K562 (cell line): ENCODE measurements around the gene SVEP1. TPM values are rescaled to one million over a fixed set of nuclear protein-coding genes. Genes with fewer than 3 reads are reported as not detected.

Experiments
- ATAC-seq: fragments of 200-7000 bp; cut with Tn5 transposase; 3 replicates; pipeline ENCODE4 v1.9.1; 2020; ENCODE audit warnings: moderate library complexity
- BruUV-seq: library from RNA; stranded (reverse); fragments of 400-500 nt; replicated peaks from 2 replicates; lab custom pipeline; 2021; lab: Mats Ljungman, UMichigan
- CTCF ChIA-PET: fragments of 300-600 bp; formaldehyde crosslinking; extraction: SDS; loops from one replicate; lab custom pipeline; 2021; ENCODE audit warnings: low intra/inter-chr PET ratio; lab: Yijun Ruan, JAX
- POLR2A ChIA-PET: fragments of 300-600, 350-650 bp; sonication (Branson Sonifier 250); formaldehyde crosslinking; extraction: SDS; loops from one replicate; lab custom pipeline; 2021; ENCODE audit warnings: antibody characterized with exemption, inconsistent platforms; lab: Yijun Ruan, JAX
- DNase-seq, 4 experiments: peaks; one replicate each; pipeline versions ENCODE4 v3.0.0 to v3.0.0-alpha.2; 2011 to 2018; ENCODE audit warnings: low spot score in 3 of 4, mixed read lengths in 3 of 4; ENCODE audit errors: extremely low read depth in 1 of 4
- FAIRE-seq: peaks from 2 replicates; lab custom pipeline; 2011; peaks lifted over from hg19 to GRCh38; lab: Jason Lieb, UNC
- H2AFZ ChIP-seq: 2 replicates; pipeline ENCODE4 v1.6.0; 2011; ENCODE audit warnings: low read depth, low read length, control low read depth, inconsistent platforms
- H3K27ac ChIP-seq: fragments of 200-600 bp; 3 replicates; pipeline ENCODE4 v1.8.0; 2011; ENCODE audit warnings: low read depth, mild to moderate bottlenecking, control low read depth, inconsistent platforms, low read length, moderate library complexity, mixed read lengths; ENCODE audit errors: extremely low read depth
- H3K27me3 ChIP-seq, 2 experiments: fragments of 300-600 bp in 1 of 2; 2 replicates in 1 of 2; 3 replicates in 1 of 2; pipeline versions ENCODE4 v1.6.0 to v1.8.0; 2011; ENCODE audit warnings: inconsistent platforms in 2 of 2, low read length in 2 of 2, mild to moderate bottlenecking in 1 of 2, mixed read lengths in 1 of 2, moderate library complexity in 1 of 2; ENCODE audit not compliant: control insufficient read depth in 2 of 2, insufficient read depth in 2 of 2
- H3K36me3 ChIP-seq: fragments of 300-600 bp; 3 replicates; pipeline ENCODE4 v1.8.0; 2011; ENCODE audit warnings: mild to moderate bottlenecking, low read length, inconsistent platforms; ENCODE audit not compliant: control insufficient read depth, insufficient read depth
- H3K4me1 ChIP-seq, 2 experiments: fragments of 200-600 bp in 1 of 2; replicated peaks in 1 of 2; 2 replicates in 1 of 2; 3 replicates in 1 of 2; pipeline versions ENCODE4 v1.5.1 to v1.8.0; 2011; ENCODE audit warnings: inconsistent platforms in 2 of 2, low read length in 2 of 2, mild to moderate bottlenecking in 1 of 2, mixed read lengths in 1 of 2, moderate library complexity in 1 of 2; ENCODE audit not compliant: control insufficient read depth in 2 of 2, insufficient read depth in 2 of 2
- H3K4me2 ChIP-seq: 2 replicates; pipeline ENCODE4 v1.6.1; 2011; ENCODE audit warnings: low read length, control low read depth, inconsistent platforms, mixed read lengths; ENCODE audit not compliant: insufficient read depth
- H3K4me3 ChIP-seq: fragments of 200-600 bp; sonication (generic), shearing (Covaris generic); 2 replicates; pipeline ENCODE4 v1.5.1; 2016; ENCODE audit warnings: control low read depth, inconsistent platforms
- H3K79me2 ChIP-seq: fragments of 200-600 bp; 3 replicates; pipeline ENCODE4 v1.8.0; 2011; ENCODE audit warnings: low read length, inconsistent platforms; ENCODE audit not compliant: control insufficient read depth, insufficient read depth
- H3K9ac ChIP-seq, 2 experiments: 2 replicates each; pipeline versions ENCODE4 v1.6.0 to v1.6.1; 2011; ENCODE audit warnings: low read depth in 2 of 2, low read length in 2 of 2, control low read depth in 1 of 2, inconsistent platforms in 1 of 2, mild to moderate bottlenecking in 1 of 2, mixed read lengths in 1 of 2; ENCODE audit not compliant: insufficient read depth in 1 of 2
- H3K9me1 ChIP-seq: one replicate; pipeline ENCODE4 v1.6.0; 2011; ENCODE audit warnings: inconsistent platforms, mild to moderate bottlenecking, low read length, moderate library complexity; ENCODE audit not compliant: control insufficient read depth, insufficient read depth
- H3K9me3 ChIP-seq: replicated peaks from 2 replicates; pipeline ENCODE4 v1.5.1; 2011; ENCODE audit warnings: low read depth, low read length, inconsistent platforms; ENCODE audit not compliant: control insufficient read depth, insufficient read depth
- H4K20me1 ChIP-seq: replicated peaks from 2 replicates; pipeline ENCODE4 v1.6.1; 2011; ENCODE audit warnings: low read length, inconsistent platforms, mixed read lengths; ENCODE audit not compliant: control insufficient read depth, insufficient read depth
- CEBPB ChIP-seq: fragments of 450-650 bp; IDR thresholded peaks from 2 replicates; pipeline ENCODE4 v1.6.1; 2016; ENCODE audit warnings: missing genetic modification characterization, missing compliant biosample characterization
- CHD2 ChIP-seq: IDR thresholded peaks from 2 replicates; pipeline ENCODE4 v1.6.1; 2011; ENCODE audit warnings: low read depth, low read length
- HBP1 ChIP-seq: fragments of 450-650 bp; formaldehyde crosslinking; IDR thresholded peaks from 2 replicates; pipeline ENCODE4 v1.4.0; 2022; ENCODE audit warnings: missing genetic modification characterization
- HES1 ChIP-seq: fragments of 450-650 bp; IDR thresholded peaks from 2 replicates; pipeline ENCODE4 v1.6.1; 2016; ENCODE audit warnings: low read depth, mild to moderate bottlenecking, moderate library complexity
- MAZ ChIP-seq, 2 experiments: fragments of 450-650 bp in 1 of 2; sonication (generic) in 1 of 2; formaldehyde crosslinking; IDR thresholded peaks in 1 of 2; conservative IDR thresholded peaks in 1 of 2; 2 replicates each; pipeline versions ENCODE4 v1.4.0 to v1.5.0; 2020; ENCODE audit warnings: mild to moderate bottlenecking in 1 of 2, missing genetic modification reagents in 1 of 2
- MEIS2 ChIP-seq: fragments of 450-650 bp; IDR thresholded peaks from 2 replicates; pipeline ENCODE4 v1.6.1; 2014; ENCODE audit warnings: mild to moderate bottlenecking; ENCODE audit not compliant: partially characterized antibody
- SIN3A ChIP-seq, 2 experiments: fragments of 150-350 bp in 1 of 2; IDR thresholded peaks; 2 replicates each; pipeline ENCODE4 v1.6.1; 2011 to 2016; ENCODE audit warnings: borderline replicate concordance in 2 of 2, low read depth in 2 of 2, low read length in 2 of 2, mild to moderate bottlenecking in 2 of 2, moderate library complexity in 2 of 2; ENCODE audit not compliant: control insufficient read depth in 1 of 2
- TBP ChIP-seq: optimal IDR thresholded peaks from 2 replicates; pipeline ENCODE3; 2011; ENCODE audit warnings: low read depth, low read length, improper control_type of control experiment
- USF2 ChIP-seq: sonication (generic); formaldehyde crosslinking; IDR thresholded peaks from 2 replicates; pipeline ENCODE4 v1.5.0; 2020; ENCODE audit warnings: missing genetic modification reagents
- ZEB2 ChIP-seq: fragments of 450-650 bp; IDR thresholded peaks from 2 replicates; pipeline ENCODE4 v1.6.1; 2016
- ZNF121 ChIP-seq: sonication (generic); formaldehyde crosslinking; conservative IDR thresholded peaks from 2 replicates; pipeline ENCODE4 v1.8.0; 2022; ENCODE audit warnings: missing genetic modification reagents
- ZNF584 ChIP-seq: fragments of 200-800 bp; sonication (Bioruptor generic); IDR thresholded peaks from 2 replicates; pipeline ENCODE4 v1.6.1; 2016; ENCODE audit warnings: low read depth, mild to moderate bottlenecking, missing genetic modification characterization, missing compliant biosample characterization
- ZNF76 ChIP-seq: fragments of 250-450 bp; sonication (Bioruptor Pico); IDR thresholded peaks from 2 replicates; pipeline ENCODE4 v1.4.0; 2020; ENCODE audit warnings: mild to moderate bottlenecking, moderate library complexity, borderline replicate concordance
- WGBS: fragments of 100-300 bp; shearing (Covaris generic); methylation state at CpG from one replicate; pipeline ENCODE4 v1.1.6; 2016; ENCODE audit warnings: low coverage, mixed read lengths; ENCODE audit not compliant: insufficient coverage; ENCODE audit errors: missing lambda C conversion rate; 5-methylcytosine and 5-hydroxymethylcytosine counted together
- in situ Hi-C: fragments of 300-500 bp; cut with MboI; formaldehyde crosslinking; loops from 4 replicates; pipeline ENCODE4 v1.15.0; 2018; ENCODE audit warnings: inconsistent platforms, mixed read lengths
- intact Hi-C: fragments of 100-400 bp; cut with micrococcal nuclease; formaldehyde crosslinking; loops from 2 replicates; pipeline ENCODE4 v1.14.2; 2022
- polyA plus RNA-seq, 8 experiments: library from polyadenylated mRNA; depleted of rRNA in 4 of 8; stranded (reverse) in 5 of 8; unstranded in 3 of 8; fragments of >200 nt; fragmentation: Nextera tagmentation in 2 of 8; fragmentation: Illumina TruSeq in 1 of 8; extraction: Ambion mirVana in 2 of 8; extraction: Trizol in 1 of 8; gene quantifications; 2 replicates each; pipeline versions ENCODE4 v1.2.1 to v1.2.3, GENCODE V29; 2011 to 2014; ENCODE audit warnings: inconsistent platforms in 1 of 8, missing spikeins in 1 of 8
- total RNA-seq, 7 experiments: library from RNA; depleted of rRNA in 6 of 7; stranded (reverse); fragments of >200 nt in 6 of 7; fragmentation: Illumina TruSeq in 2 of 7; extraction: Trizol in 2 of 7; gene quantifications; 2 replicates each; pipeline versions ENCODE4 v1.2.1 to v1.2.3, GENCODE V29; 2011 to 2021; ENCODE audit warnings: low replicate concordance in 1 of 7

The SVEP1 gene
- total and polyA plus RNA-seq, 9 of the 15 experiments (the other 6 are each of a cell fraction or from before 2014, with no cell fraction given), result 0.20 to 0.84 (median 0.43) TPM

- BruUV-seq, result no TSS peak
- POLR2A ChIA-PET, result no interaction called here
- Histone ChIP-seq H3K79me2 (no peaks in the 10 kb centered on the region), H3K27me3 (no peaks in the 10 kb centered on the region; a peak in 2 of 5 replicates), H3K9ac (no peak overlapping the region), H3K27ac (no peak overlapping the region), H3K4me3 (no peak overlapping the region), H3K9me3 (no peaks in the 10 kb centered on the region), H3K9me1 (no peaks in the 10 kb centered on the region), H3K36me3 (no peaks in the 10 kb centered on the region), H3K4me1 (no peaks in the 10 kb centered on the region), H2AFZ (no peak overlapping the region), H3K4me2 (no peak overlapping the region), H4K20me1 (no peaks in the 10 kb centered on the region)
- CTCF ChIA-PET, result no interaction called here
- WGBS, result 0% methylated on average over 5 of the region's 5 CpGs
- DNase-seq (no peak), ATAC-seq (no peak), FAIRE-seq (no peak)
- in situ Hi-C loops (no loop called here), intact Hi-C loops (no loop called here)
- TF ChIP-seq CHD2 (no peak), SIN3A (IDR thresholded peaks at IDR 0.05; ENCODE audit: borderline replicate concordance in 2 of 2, control insufficient read depth in 1 of 2, low read depth in 2 of 2, low read length in 2 of 2) (no peak)
These were observed 100.1 kb downstream of the SVEP1 start for GRCh38 chr9:110479481-110479880.

GRCh38 chr9:110476251-110476650 lies 103.3 kb downstream of the SVEP1 start:
- intact Hi-C loops, result no loop called here
- DNase-seq (no peak), ATAC-seq (no peak), FAIRE-seq (no peak)
- TF ChIP-seq HBP1 (CRISPR knock-in tag), result no peak
- no peak for TF ChIP-seq MEIS2
- TF ChIP-seq ZNF121, result no peak
- no peak for TF ChIP-seq ZNF584
- no peak for TF ChIP-seq MAZ (CRISPR knock-in tag; conservative IDR thresholded peaks at IDR 0.05 in 1 of 2, IDR thresholded peaks at IDR 0.05 in 1 of 2)
- no peak for TF ChIP-seq ZNF76 (CRISPR knock-in tag)
- no peak for TF ChIP-seq TBP
- no peak for TF ChIP-seq HES1
- no peak for TF ChIP-seq USF2
- no peak for TF ChIP-seq CEBPB (tag)
- no peak for TF ChIP-seq ZEB2
- Histone ChIP-seq H3K4me1 (no peaks in the 10 kb centered on the region), H3K9ac (no peak overlapping the region), H3K36me3 (no peaks in the 10 kb centered on the region), H3K9me1 (no peaks in the 10 kb centered on the region), H3K27ac (no peak overlapping the region), H3K4me2 (no peak overlapping the region), H3K4me3 (no peak overlapping the region), H4K20me1 (no peaks in the 10 kb centered on the region), H2AFZ (no peak overlapping the region), H3K27me3 (no peaks in the 10 kb centered on the region; a peak in 1 of 5 replicates), H3K79me2 (no peaks in the 10 kb centered on the region), H3K9me3 (no peaks in the 10 kb centered on the region)
- in situ Hi-C loops, result no loop called here
- ChIA-PET CTCF (no interaction called here), POLR2A (no interaction called here)
- BruUV-seq, result no TSS peak
- WGBS, result 0% methylated on average over 3 of the region's 3 CpGs
